H9 (cell line): Measurements from ENCODE around the gene PEDS1. TPM values are rescaled to one million over a fixed set of nuclear protein-coding genes. Genes with fewer than 3 reads are reported as not detected.

Experiments used
- DNase-seq: peaks from one replicate; pipeline ENCODE4 v3.0.0-alpha.2; 2017
- H2AFZ ChIP-seq: one replicate; pipeline ENCODE4 v1.6.1; 2013; ENCODE audit warnings: mild to moderate bottlenecking, low read length, control low read depth, moderate library complexity
- H2AK5ac ChIP-seq: 2 replicates; pipeline ENCODE4 v1.6.1; 2013; ENCODE audit warnings: low read length, control low read depth, mixed read lengths; ENCODE audit not compliant: insufficient read length
- H2BK120ac ChIP-seq: one replicate; pipeline ENCODE4 v1.6.1; 2013; ENCODE audit warnings: low read depth, mild to moderate bottlenecking, low read length, control low read depth, inconsistent platforms; ENCODE audit not compliant: poor library complexity, severe bottlenecking
- H2BK12ac ChIP-seq: 2 replicates; pipeline ENCODE4 v1.6.1; 2013; ENCODE audit warnings: low read length, control low read depth, mixed read lengths, low read depth; ENCODE audit not compliant: insufficient read length
- H2BK15ac ChIP-seq: 2 replicates; pipeline ENCODE4 v1.6.1; 2013; ENCODE audit warnings: low read depth, low read length, control low read depth
- H2BK20ac ChIP-seq: one replicate; pipeline ENCODE4 v1.6.1; 2013; ENCODE audit warnings: low read depth, mild to moderate bottlenecking, low read length, control low read depth, inconsistent platforms; ENCODE audit not compliant: poor library complexity, severe bottlenecking
- H2BK5ac ChIP-seq: 2 replicates; pipeline ENCODE4 v1.6.1; 2013; ENCODE audit warnings: low read length, control low read depth, mixed read lengths; ENCODE audit not compliant: insufficient read length
- H3K14ac ChIP-seq: 2 replicates; pipeline ENCODE4 v1.6.1; 2013; ENCODE audit warnings: low read length, control low read depth; ENCODE audit not compliant: insufficient read depth
- H3K18ac ChIP-seq: 2 replicates; pipeline ENCODE4 v1.6.1; 2013; ENCODE audit warnings: low read depth, mild to moderate bottlenecking, mixed read lengths, low read length, control low read depth; ENCODE audit not compliant: insufficient read length
- H3K23ac ChIP-seq: 2 replicates; pipeline ENCODE4 v1.6.1; 2013; ENCODE audit warnings: low read length, control low read depth, mixed read lengths, low read depth; ENCODE audit not compliant: insufficient read length
- H3K23me2 ChIP-seq: 2 replicates; pipeline ENCODE4 v1.6.1; 2013; ENCODE audit warnings: low read depth, mild to moderate bottlenecking, mixed read lengths, low read length, control low read depth; ENCODE audit not compliant: insufficient read length, poor library complexity, severe bottlenecking
- H3K27ac ChIP-seq: 2 replicates; pipeline ENCODE4 v1.5.1; 2013; ENCODE audit warnings: low read length, control low read depth, mixed read lengths, low read depth; ENCODE audit not compliant: insufficient read length
- H3K27me3 ChIP-seq: 2 replicates; pipeline ENCODE4 v1.6.1; 2013; ENCODE audit warnings: low read length, control low read depth, inconsistent platforms; ENCODE audit not compliant: insufficient read depth
- H3K4ac ChIP-seq: 2 replicates; pipeline ENCODE4 v1.6.1; 2013; ENCODE audit warnings: low read depth, mild to moderate bottlenecking, control low read depth, inconsistent platforms, low read length, moderate library complexity
- H3K4me1 ChIP-seq: 2 replicates; pipeline ENCODE4 v1.6.1; 2013; ENCODE audit warnings: low read length, control low read depth, inconsistent platforms; ENCODE audit not compliant: insufficient read depth
- H3K4me2 ChIP-seq: 2 replicates; pipeline ENCODE4 v1.6.1; 2013; ENCODE audit warnings: low read length, control low read depth, mixed read lengths; ENCODE audit not compliant: insufficient read length, insufficient read depth
- H3K56ac ChIP-seq: 2 replicates; pipeline ENCODE4 v1.6.1; 2013; ENCODE audit warnings: low read depth, mild to moderate bottlenecking, mixed read lengths, low read length, control low read depth; ENCODE audit not compliant: insufficient read length
- H3K79me1 ChIP-seq: 2 replicates; pipeline ENCODE4 v1.6.1; 2013; ENCODE audit warnings: low read depth, mild to moderate bottlenecking, moderate library complexity, low read length, control low read depth, inconsistent platforms; ENCODE audit not compliant: insufficient read depth, poor library complexity, severe bottlenecking
- H3K79me2 ChIP-seq: 2 replicates; pipeline ENCODE4 v1.6.1; 2013; ENCODE audit warnings: low read length, control low read depth, inconsistent platforms; ENCODE audit not compliant: insufficient read depth
- H3K9ac ChIP-seq: 2 replicates; pipeline ENCODE4 v1.6.1; 2013; ENCODE audit warnings: low read length, control low read depth, mixed read lengths; ENCODE audit not compliant: insufficient read length; ENCODE audit errors: extremely low read depth
- H3K9me3 ChIP-seq: one replicate; pipeline ENCODE4 v1.6.1; 2013; ENCODE audit warnings: low read depth, low read length, inconsistent platforms; ENCODE audit not compliant: control insufficient read depth
- H3T11ph ChIP-seq: one replicate; pipeline ENCODE4 v1.6.1; 2013; ENCODE audit warnings: mild to moderate bottlenecking, low read length, control low read depth, inconsistent platforms
- H4K20me1 ChIP-seq: one replicate; pipeline ENCODE4 v1.6.1; 2013; ENCODE audit not compliant: control insufficient read depth, insufficient read length, insufficient read depth
- H4K5ac ChIP-seq: 2 replicates; pipeline ENCODE4 v1.6.1; 2013; ENCODE audit warnings: low read depth, mild to moderate bottlenecking, mixed read lengths, low read length, control low read depth; ENCODE audit not compliant: insufficient read length
- H4K8ac ChIP-seq: replicated peaks from 2 replicates; pipeline ENCODE4 v1.6.1; 2013; ENCODE audit warnings: low read length, control low read depth, mixed read lengths, low read depth; ENCODE audit not compliant: insufficient read length
- H4K91ac ChIP-seq: 2 replicates; pipeline ENCODE4 v1.6.1; 2013; ENCODE audit warnings: low read depth, mild to moderate bottlenecking, moderate library complexity, mixed read lengths, low read length, control low read depth; ENCODE audit not compliant: insufficient read length
- H3K27ac Mint-ChIP-seq, 3 experiments: 2 replicates in 2 of 3; 3 replicates in 1 of 3; pipeline ENCODE4 v1.8.0; 2020 to 2021; ENCODE audit warnings: mixed read lengths in 3 of 3, mild to moderate bottlenecking in 1 of 3, moderate library complexity in 1 of 3
- H3K27me3 Mint-ChIP-seq: 2 replicates; pipeline ENCODE4 v1.8.0; 2021; ENCODE audit warnings: low read depth, mild to moderate bottlenecking, moderate library complexity, mixed read lengths
- H3K36me3 Mint-ChIP-seq, 3 experiments: 2 replicates in 2 of 3; 3 replicates in 1 of 3; pipeline ENCODE4 v1.8.0; 2020 to 2021; ENCODE audit warnings: low read depth in 3 of 3, mixed read lengths in 3 of 3; ENCODE audit not compliant: insufficient read depth in 1 of 3
- H3K4me1 Mint-ChIP-seq, 2 experiments: 2 replicates each; pipeline ENCODE4 v1.8.0; 2020; ENCODE audit warnings: mixed read lengths in 2 of 2
- H3K4me3 Mint-ChIP-seq, 2 experiments: 2 replicates in 1 of 2; 3 replicates in 1 of 2; pipeline ENCODE4 v1.8.0; 2020 to 2021; ENCODE audit warnings: mild to moderate bottlenecking in 2 of 2, mixed read lengths in 2 of 2, moderate library complexity in 1 of 2
- H3K9me3 Mint-ChIP-seq, 2 experiments: 2 replicates in 1 of 2; 3 replicates in 1 of 2; pipeline ENCODE4 v1.8.0; 2020; ENCODE audit warnings: mild to moderate bottlenecking in 2 of 2, mixed read lengths in 2 of 2, moderate library complexity in 1 of 2
- CTCF ChIP-seq: fragments of 200-600 bp; sonication (generic); conservative IDR thresholded peaks from 3 replicates; pipeline ENCODE4 v1.8.0; 2021; ENCODE audit warnings: antibody characterized with exemption, mild to moderate bottlenecking
- WGBS: extraction: QIAGEN DNeasy Blood & Tissue Kit; methylation state at CpG from one replicate; pipeline ENCODE4 v1.1.7; 2013; ENCODE audit warnings: missing lambda C conversion rate, low lambda C conversion rate, mixed read lengths; ENCODE audit not compliant: insufficient read length; ENCODE audit errors: extremely low coverage; 5-methylcytosine and 5-hydroxymethylcytosine counted together
- total RNA-seq: library from RNA; stranded (reverse); gene quantifications from 2 replicates; pipeline ENCODE4 v1.2.1, GENCODE V29; 2021

The PEDS1 gene
- total RNA-seq, 1 experiment from 2014 or later = 29.3 TPM

- no peak overlapping the region for H2BK120ac ChIP-seq
- Mint-ChIP-seq H3K4me3 (no peak overlapping the region), H3K4me1 (peaks cover 3% of the 10 kb centered on the region in 2 experiments), H3K27me3 (no peaks in the 10 kb centered on the region), H3K9me3 (no peaks in the 10 kb centered on the region; a peak in 2 of 5 replicates), H3K36me3 (peaks cover 27 to 56% (median 54%) of the 10 kb centered on the region in 3 experiments), H3K27ac (peak overlapping the region in 2 of 3 experiments; percentile 26 to 36; a peak in 3 of 7 replicates)
- H3K27me3 ChIP-seq = no peaks in the 10 kb centered on the region
- H4K5ac ChIP-seq = no peak overlapping the region
- no peak overlapping the region for H3K14ac ChIP-seq
- no peak for DNase-seq
- H3K79me1 ChIP-seq = no peaks in the 10 kb centered on the region
- no peak overlapping the region for H4K8ac ChIP-seq
- no peak overlapping the region for H3K4ac ChIP-seq
- no peak overlapping the region for H2BK20ac ChIP-seq
- H3K56ac ChIP-seq = no peak overlapping the region
- no peaks in the 10 kb centered on the region for H3K4me1 ChIP-seq
- H3T11ph ChIP-seq = no peak overlapping the region
- H3K18ac ChIP-seq = no peak overlapping the region
- no peak overlapping the region for H2AK5ac ChIP-seq
- H3K9me3 ChIP-seq = no peaks in the 10 kb centered on the region
- no peak overlapping the region for H4K91ac ChIP-seq
- H3K23me2 ChIP-seq = no peaks in the 10 kb centered on the region
- H3K9ac ChIP-seq = no peak overlapping the region
- no peak overlapping the region for H3K4me2 ChIP-seq
- H3K27ac ChIP-seq = no peak overlapping the region
- no peak for TF ChIP-seq CTCF
- H3K79me2 ChIP-seq = no peaks in the 10 kb centered on the region
- no peak overlapping the region for H2BK12ac ChIP-seq
- H2BK15ac ChIP-seq = no peak overlapping the region
- WGBS = no CpG with 5 or more reads among the region's 7 CpGs
- no peak overlapping the region for H3K23ac ChIP-seq
- H2AFZ ChIP-seq = no peak overlapping the region
- H2BK5ac ChIP-seq = no peak overlapping the region
- H4K20me1 ChIP-seq = no peaks in the 10 kb centered on the region
Observed at GRCh38 chr20:50123418-50123817, 30.1 kb downstream of the PEDS1 start.
